Measurements from ENCODE around the gene LRRC56. TPM values are rescaled to one million over a fixed set of nuclear protein-coding genes. Genes with fewer than 3 reads are reported as not detected.
A peak's percentile ranks its signal among the peaks of the same experiment; 100 is the strongest.

The LRRC56 gene, protein sequence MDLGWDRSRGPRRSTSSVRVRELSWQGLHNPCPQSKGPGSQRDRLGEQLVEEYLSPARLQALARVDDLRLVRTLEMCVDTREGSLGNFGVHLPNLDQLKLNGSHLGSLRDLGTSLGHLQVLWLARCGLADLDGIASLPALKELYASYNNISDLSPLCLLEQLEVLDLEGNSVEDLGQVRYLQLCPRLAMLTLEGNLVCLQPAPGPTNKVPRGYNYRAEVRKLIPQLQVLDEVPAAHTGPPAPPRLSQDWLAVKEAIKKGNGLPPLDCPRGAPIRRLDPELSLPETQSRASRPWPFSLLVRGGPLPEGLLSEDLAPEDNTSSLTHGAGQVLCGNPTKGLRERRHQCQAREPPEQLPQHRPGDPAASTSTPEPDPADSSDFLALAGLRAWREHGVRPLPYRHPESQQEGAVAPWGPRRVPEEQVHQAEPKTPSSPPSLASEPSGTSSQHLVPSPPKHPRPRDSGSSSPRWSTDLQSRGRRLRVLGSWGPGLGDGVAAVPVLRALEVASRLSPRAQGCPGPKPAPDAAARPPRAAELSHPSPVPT
- total RNA-seq (1 to 10 TPM; 1.8 to 3.1 TPM), polyA plus RNA-seq (ENCODE audit: insufficient read length in 6 of 6) (1 to 10 TPM; 2.1 to 4.7 (median 2.9) TPM)
- long read RNA-seq, donor 1, result 0 reads
- long read RNA-seq, donor 2, result 0 reads
- long read RNA-seq, donor 3, result 0 reads
- long read RNA-seq, donor 4, result 0 reads
- long read RNA-seq, donor 5, result 0 reads
- long read RNA-seq, donor 6, result 0 reads
- long read RNA-seq, donor 7, result 0 reads
- long read RNA-seq, donor 8, result 0 reads
- long read RNA-seq, donor 9, result 0 reads
- long read RNA-seq, donor 10, result 0 reads
- long read RNA-seq, donor 11, partial matches to known transcripts, result 0 of 1 reads
- long read RNA-seq, donor 11, other reads (novel, unspliced or antisense), result 0 of 1 reads
- long read RNA-seq, donor 12, result 0 reads

DNA sequence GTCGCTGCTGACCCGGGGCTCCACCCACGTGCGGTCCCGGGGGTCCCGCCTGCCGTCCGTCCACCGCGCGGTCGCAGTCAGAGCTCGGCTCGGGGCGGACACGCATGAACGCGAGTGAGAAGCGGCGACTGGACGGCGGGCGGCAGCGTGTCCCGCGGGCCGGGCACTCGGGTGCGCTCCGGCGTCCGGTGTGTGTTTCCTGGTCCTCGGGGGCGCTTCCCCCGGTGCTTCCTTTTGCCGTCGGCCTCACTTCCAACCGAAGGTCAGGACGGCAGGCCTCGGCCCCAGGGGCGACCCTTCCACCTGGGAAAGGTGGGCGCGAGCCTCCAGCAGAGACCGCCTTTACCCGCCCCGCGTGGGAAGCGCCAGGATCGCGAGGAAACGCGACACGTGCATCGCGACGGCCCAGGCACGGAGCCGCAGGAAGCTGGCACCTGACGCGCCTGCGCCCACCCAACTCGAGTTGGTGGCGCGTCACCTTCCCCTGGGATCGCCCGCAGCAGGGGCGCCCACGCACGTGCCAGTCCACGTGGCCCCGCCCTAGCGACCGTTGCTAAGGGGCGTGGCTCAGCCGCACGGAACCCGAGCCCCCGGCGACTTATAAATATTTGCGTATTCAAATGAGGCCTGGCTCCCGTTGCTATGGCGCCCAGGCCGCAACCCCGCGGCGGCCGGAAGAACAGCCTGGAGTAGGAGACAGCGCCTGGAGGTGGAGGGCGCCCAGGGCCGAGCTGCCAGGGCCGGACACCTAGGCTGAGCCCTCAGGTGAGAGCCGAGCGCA lies at the start of gene LRRC56:
Gene LRRC56 (plus strand): TSS at position 687 of the 781 bp plus-strand sequence. CDS start 3,158 bp downstream, outside the sequence.
- peaks cover 14 to 46% of the 10 kb centered on the region in 2 donors for H3K4me1 ChIP-seq
- H3K27ac ChIP-seq, result peak within 1 kb of the TSS; percentile 74 to 86
- peak; percentile 62 for ATAC-seq
- TF ChIP-seq, protein P1, sequence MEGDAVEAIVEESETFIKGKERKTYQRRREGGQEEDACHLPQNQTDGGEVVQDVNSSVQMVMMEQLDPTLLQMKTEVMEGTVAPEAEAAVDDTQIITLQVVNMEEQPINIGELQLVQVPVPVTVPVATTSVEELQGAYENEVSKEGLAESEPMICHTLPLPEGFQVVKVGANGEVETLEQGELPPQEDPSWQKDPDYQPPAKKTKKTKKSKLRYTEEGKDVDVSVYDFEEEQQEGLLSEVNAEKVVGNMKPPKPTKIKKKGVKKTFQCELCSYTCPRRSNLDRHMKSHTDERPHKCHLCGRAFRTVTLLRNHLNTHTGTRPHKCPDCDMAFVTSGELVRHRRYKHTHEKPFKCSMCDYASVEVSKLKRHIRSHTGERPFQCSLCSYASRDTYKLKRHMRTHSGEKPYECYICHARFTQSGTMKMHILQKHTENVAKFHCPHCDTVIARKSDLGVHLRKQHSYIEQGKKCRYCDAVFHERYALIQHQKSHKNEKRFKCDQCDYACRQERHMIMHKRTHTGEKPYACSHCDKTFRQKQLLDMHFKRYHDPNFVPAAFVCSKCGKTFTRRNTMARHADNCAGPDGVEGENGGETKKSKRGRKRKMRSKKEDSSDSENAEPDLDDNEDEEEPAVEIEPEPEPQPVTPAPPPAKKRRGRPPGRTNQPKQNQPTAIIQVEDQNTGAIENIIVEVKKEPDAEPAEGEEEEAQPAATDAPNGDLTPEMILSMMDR (IDR thresholded peaks at IDR 0.05), result no peak
- H3K4me3 ChIP-seq, result peak within 1 kb of the TSS; percentile 12 to 88
- intact Hi-C loops (cut with DNase I), result no loop called here
- peaks cover 0 to 17% of the 10 kb centered on the region in 2 donors for H3K36me3 ChIP-seq
- H3K9me3 ChIP-seq, result no peaks in the 10 kb centered on the region
- peaks cover 0 to 29% of the 10 kb centered on the region in 2 donors for H3K27me3 ChIP-seq
- DNase-seq, result peak in 3 of 4 donors; percentile 86 to 92 (median 89)

DNA sequence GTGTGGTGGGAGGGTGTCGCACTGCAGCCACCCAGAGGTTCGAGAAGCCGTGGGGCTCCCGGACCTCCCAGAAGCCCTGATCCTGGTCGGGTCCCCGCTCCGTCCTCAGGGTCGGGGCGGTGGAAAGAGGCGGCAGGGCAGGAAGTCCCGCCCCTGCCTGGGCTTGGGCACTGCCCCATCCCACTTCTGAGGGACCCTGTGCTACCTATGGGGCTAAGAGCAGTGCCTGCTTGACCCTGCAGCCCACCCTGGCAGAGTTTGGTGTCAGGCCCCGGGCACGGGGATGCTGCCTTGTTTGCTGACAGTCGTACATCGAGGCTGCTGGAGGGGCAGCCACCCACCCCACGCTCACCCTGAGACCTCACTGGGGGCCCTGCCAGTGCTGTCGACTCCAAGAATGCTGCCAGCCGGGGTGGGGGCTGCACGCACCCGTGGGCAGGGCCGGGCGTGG lies 49.7 kb upstream of the LRRC56 start:
- Histone ChIP-seq H3K4me1 (no peaks in the 10 kb centered on the region), H3K27ac (no peak overlapping the region), H3K9me3 (no peaks in the 10 kb centered on the region), H3K4me3 (no peak overlapping the region), H3K36me3 (peaks cover 0 to 45% of the 10 kb centered on the region in 2 donors), H3K27me3 (no peaks in the 10 kb centered on the region)
- ATAC-seq (no peak), DNase-seq (no peak)
- intact Hi-C loops (cut with DNase I), result no loop called here
- TF ChIP-seq, protein P1 (IDR thresholded peaks at IDR 0.05), result no peak

DNA sequence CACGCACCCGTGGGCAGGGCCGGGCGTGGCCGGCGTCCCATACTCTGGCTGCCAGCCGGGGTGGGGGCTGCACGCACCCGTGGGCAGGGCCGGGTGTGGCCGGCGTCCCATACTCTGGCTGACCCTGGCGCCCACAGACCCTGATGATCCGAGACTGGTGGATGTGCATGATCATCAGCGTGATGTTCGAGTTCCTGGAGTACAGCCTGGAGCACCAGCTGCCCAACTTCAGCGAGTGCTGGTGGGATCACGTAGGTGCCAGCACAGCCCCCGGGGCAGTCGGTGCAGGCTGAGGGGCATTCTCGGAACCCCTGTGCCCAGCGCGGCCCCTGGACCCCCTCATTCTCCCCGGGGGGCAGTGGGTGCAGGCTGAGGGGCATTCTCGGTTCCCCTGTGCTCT lies 49.3 kb upstream of the LRRC56 start:
- TF ChIP-seq, protein P1 (IDR thresholded peaks at IDR 0.05), result no peak
- peaks cover 0 to 50% of the 10 kb centered on the region in 2 donors for H3K36me3 ChIP-seq
- H3K9me3 ChIP-seq, result no peaks in the 10 kb centered on the region
- peak in 1 of 4 donors; percentile 70 for DNase-seq
- ATAC-seq, result no peak
- H3K4me3 ChIP-seq, result no peak overlapping the region
- intact Hi-C loops (cut with DNase I), result no loop called here
- H3K4me1 ChIP-seq, result no peaks in the 10 kb centered on the region
- no peaks in the 10 kb centered on the region for H3K27me3 ChIP-seq
- H3K27ac ChIP-seq, result no peak overlapping the region

DNA sequence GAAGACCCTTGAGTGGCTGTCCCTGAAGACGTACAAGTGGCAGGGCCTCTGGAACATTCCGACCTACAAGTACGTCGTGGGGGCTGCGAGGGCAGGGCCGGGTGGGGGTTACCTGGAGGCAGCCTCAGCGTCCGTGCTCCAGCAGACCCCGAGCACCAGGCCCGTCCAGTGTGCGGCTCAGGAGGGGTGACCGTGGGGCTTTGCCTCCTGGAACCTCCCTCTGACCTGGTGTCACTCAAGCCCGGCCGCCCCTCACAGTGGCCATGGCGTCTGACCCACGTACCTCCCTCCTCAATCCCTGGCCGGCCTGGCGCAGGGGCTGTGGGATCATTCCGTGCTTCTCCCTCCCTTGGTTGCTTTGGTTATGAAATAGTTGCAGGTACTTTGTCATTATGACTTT lies 48.7 kb upstream of the LRRC56 start:
- ATAC-seq (no peak), DNase-seq (peak in 1 of 4 donors; percentile 79)
- no peaks in the 10 kb centered on the region for H3K9me3 ChIP-seq
- H3K27ac ChIP-seq, result no peak overlapping the region
- TF ChIP-seq, protein P1 (IDR thresholded peaks at IDR 0.05), result no peak
- H3K4me3 ChIP-seq, result no peak overlapping the region
- intact Hi-C loops (cut with DNase I), result no loop called here
- H3K36me3 ChIP-seq, result peaks cover 0 to 55% of the 10 kb centered on the region in 2 donors
- no peaks in the 10 kb centered on the region for H3K4me1 ChIP-seq
- H3K27me3 ChIP-seq, result no peaks in the 10 kb centered on the region
